ENCODE results near the gene SOX13.

The SOX13 gene

DNA sequence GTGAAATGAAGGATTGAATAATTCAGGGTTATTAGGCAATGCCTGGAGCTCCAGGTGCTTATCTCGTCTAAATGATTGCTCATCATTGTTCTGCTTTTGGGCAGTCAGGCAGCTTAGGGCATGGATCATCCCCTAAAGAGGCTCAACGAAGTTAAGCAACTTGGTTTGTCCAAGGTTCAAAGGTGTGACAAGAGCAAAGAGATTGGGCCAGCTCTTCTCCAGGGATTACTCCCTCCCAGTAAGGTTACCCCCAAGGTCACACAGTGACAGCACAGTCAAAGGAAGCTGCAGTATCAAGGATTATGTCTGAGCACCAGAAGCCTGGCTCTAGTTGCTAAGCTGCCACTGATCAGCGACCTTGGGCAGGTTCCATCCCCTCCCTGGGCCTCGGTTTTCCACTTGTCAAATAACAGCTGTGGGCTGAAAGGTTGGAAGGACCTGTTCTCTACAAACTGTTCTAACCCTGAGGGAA, 72.2 kb downstream of the SOX13 start:
- H3K27ac ChIP-seq, result no peak overlapping the region
- no peak overlapping the region for H3K4me3 ChIP-seq (ENCODE audit: low read depth in 1 of 2, low read length in 1 of 2)
- H3K27me3 ChIP-seq, result peaks cover 42% of the 10 kb centered on the region
- no peaks in the 10 kb centered on the region for H3K9me3 ChIP-seq
- TF ChIP-seq, protein P1, sequence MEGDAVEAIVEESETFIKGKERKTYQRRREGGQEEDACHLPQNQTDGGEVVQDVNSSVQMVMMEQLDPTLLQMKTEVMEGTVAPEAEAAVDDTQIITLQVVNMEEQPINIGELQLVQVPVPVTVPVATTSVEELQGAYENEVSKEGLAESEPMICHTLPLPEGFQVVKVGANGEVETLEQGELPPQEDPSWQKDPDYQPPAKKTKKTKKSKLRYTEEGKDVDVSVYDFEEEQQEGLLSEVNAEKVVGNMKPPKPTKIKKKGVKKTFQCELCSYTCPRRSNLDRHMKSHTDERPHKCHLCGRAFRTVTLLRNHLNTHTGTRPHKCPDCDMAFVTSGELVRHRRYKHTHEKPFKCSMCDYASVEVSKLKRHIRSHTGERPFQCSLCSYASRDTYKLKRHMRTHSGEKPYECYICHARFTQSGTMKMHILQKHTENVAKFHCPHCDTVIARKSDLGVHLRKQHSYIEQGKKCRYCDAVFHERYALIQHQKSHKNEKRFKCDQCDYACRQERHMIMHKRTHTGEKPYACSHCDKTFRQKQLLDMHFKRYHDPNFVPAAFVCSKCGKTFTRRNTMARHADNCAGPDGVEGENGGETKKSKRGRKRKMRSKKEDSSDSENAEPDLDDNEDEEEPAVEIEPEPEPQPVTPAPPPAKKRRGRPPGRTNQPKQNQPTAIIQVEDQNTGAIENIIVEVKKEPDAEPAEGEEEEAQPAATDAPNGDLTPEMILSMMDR (IDR thresholded peaks at IDR 0.05), result no peak
- H3K4me1 ChIP-seq (ENCODE audit: control insufficient read depth in 1 of 2, insufficient read depth in 1 of 2, low read depth in 1 of 2, low read length in 1 of 2), result no peaks in the 10 kb centered on the region
- H3K36me3 ChIP-seq, result no peaks in the 10 kb centered on the region

DNA sequence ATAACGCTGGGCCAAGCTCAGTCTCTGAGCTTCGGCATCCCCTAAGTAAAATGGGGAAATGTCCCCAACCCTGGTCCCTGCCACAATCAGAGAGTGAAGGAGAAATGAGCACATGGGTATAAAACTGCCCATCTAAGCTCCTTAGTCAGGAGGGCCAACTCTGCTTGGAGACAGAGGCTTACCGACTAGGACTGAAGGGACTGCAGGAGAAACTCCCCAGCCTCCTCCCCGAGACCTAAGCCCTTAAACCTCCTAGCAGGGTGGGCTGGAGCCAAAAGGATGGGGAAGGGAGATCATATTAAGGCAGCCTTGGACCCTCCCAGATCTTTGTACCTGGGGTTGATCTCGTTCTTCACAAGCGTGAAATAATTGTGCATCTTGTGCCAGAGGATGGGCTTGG, 73.4 kb downstream of the SOX13 start:
- Histone ChIP-seq H3K9me3 (no peaks in the 10 kb centered on the region), H3K4me1 (ENCODE audit: control insufficient read depth in 1 of 2, insufficient read depth in 1 of 2, low read depth in 1 of 2, low read length in 1 of 2) (peaks cover 0 to 2% of the 10 kb centered on the region in 2 experiments), H3K4me3 (ENCODE audit: low read depth in 1 of 2, low read length in 1 of 2) (no peak overlapping the region), H3K36me3 (no peaks in the 10 kb centered on the region), H3K27me3 (peaks cover 53% of the 10 kb centered on the region), H3K27ac (no peak overlapping the region)
- TF ChIP-seq, protein P1 (IDR thresholded peaks at IDR 0.05), result no peak

DNA sequence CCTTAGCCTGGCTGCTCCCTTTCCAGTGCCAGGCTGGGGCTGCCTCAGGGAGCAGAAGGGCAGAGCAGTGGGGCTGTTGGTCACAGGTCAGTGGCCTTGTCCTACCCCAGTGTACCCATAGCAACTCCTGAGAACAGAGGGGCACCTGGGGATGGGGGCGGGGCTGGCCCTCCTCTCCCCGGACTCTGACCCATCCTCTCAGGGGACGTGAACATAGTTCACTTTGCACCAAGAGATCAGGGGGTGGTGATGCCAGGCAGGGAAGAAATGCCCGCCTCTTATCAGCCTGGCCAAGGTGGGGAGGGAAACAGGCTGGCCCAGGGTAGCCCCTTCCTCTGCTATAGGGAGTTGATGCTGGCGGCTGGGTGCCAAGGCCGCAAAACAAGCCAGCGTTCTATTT, 74.0 kb downstream of the SOX13 start:
- Histone ChIP-seq H3K36me3 (no peaks in the 10 kb centered on the region), H3K9me3 (no peaks in the 10 kb centered on the region), H3K4me3 (ENCODE audit: low read depth in 1 of 2, low read length in 1 of 2) (no peak overlapping the region), H3K27me3 (peaks cover 54% of the 10 kb centered on the region), H3K27ac (no peak overlapping the region), H3K4me1 (ENCODE audit: control insufficient read depth in 1 of 2, insufficient read depth in 1 of 2, low read depth in 1 of 2, low read length in 1 of 2) (peaks cover 0 to 6% of the 10 kb centered on the region in 2 experiments)
- TF ChIP-seq, protein P1 (IDR thresholded peaks at IDR 0.05), result no peak

DNA sequence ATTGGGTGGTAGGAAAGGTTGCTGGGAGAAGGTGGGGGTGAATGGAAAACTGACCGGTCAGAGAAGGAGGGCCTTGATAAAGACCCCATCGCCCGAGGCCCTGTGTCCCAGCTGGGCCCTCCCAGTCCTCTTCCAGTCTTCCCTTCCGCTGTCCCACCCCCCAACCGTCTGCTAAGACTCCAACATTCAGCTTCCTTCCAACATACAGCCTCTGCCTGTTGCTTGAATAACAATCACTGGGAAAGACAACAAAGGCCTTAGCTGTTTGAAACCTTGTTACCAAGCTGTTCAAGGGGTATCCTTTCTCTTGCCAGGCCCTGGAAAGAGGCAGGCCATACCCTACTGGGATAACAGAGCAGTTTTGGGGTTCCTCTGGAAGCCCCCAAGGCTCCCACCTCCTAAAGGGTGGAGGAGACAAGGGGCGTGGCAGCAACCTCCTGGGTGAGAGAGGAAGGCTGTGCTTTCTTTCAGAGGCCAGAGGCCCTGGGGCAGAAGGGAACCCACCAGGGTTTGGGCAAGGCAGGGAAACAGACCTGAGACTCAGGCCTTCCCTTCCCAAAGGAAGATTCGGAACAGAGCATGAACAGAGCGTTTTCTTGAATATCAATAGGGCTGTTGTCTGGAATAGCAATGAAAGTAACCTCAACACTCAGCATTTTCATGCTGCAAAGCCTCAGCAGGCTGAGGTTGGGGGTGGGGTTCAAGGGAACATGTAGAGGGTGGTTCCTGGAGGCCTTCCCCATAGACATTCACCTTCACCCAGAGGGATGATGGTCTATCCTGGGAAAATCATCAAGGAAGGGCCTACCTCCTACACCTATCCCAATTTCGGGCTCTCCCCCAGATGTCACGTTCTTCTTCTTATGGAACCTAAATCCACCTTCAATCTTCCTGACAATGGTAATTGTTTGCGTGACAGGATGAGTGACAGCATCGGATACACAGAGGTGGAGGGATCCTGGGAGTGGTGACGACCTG, 74.8 kb downstream of the SOX13 start:
- no peak overlapping the region for H3K4me3 ChIP-seq (ENCODE audit: low read depth in 1 of 2, low read length in 1 of 2)
- H3K27ac ChIP-seq, result no peak overlapping the region

DNA sequence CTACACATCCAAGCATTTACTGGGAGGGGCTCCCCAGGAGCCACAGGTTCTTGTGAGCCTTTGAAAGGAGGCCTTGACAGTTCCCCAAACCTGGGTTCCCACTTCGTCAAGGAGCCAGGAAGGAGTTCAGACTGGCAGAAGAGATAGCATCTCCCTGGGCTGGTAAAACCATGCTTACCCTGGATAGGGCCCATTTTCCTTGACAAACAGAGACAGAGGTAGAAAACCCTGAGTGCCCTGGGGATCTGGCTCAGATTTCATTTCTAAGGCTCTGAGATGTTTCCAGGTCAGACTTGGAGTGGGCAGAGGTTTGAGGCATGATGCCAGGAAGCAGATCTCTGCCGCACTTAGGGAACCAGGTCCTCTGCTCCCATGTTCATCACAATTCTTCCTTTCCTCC, 76.2 kb downstream of the SOX13 start:
- Histone ChIP-seq H3K27me3 (peaks cover 72% of the 10 kb centered on the region), H3K4me1 (ENCODE audit: control insufficient read depth in 1 of 2, insufficient read depth in 1 of 2, low read depth in 1 of 2, low read length in 1 of 2) (peaks cover 0 to 13% of the 10 kb centered on the region in 2 experiments), H3K27ac (no peak overlapping the region)

More for the DNA sequence above, 74.8 kb downstream of the SOX13 start:
- Histone ChIP-seq H3K27me3 (peaks cover 62% of the 10 kb centered on the region), H3K36me3 (no peaks in the 10 kb centered on the region), H3K4me1 (ENCODE audit: control insufficient read depth in 1 of 2, insufficient read depth in 1 of 2, low read depth in 1 of 2, low read length in 1 of 2) (peaks cover 0 to 13% of the 10 kb centered on the region in 2 experiments), H3K9me3 (no peaks in the 10 kb centered on the region)
- TF ChIP-seq, protein P1 (IDR thresholded peaks at IDR 0.05), result no peak

More for the DNA sequence above, 76.2 kb downstream of the SOX13 start:
- no peaks in the 10 kb centered on the region for H3K9me3 ChIP-seq
- TF ChIP-seq, protein P1 (IDR thresholded peaks at IDR 0.05), result no peak
- no peak overlapping the region for H3K4me3 ChIP-seq (ENCODE audit: low read depth in 1 of 2, low read length in 1 of 2)
- H3K36me3 ChIP-seq, result no peaks in the 10 kb centered on the region

Data from neutrophil (primary cell).